Measurements from ENCODE around the gene GRM2. TPM values are rescaled to one million over a fixed set of nuclear protein-coding genes. Genes with fewer than 3 reads are reported as not detected.

The GRM2 gene
- total and polyA plus RNA-seq, 2 donors: 0.19 to 0.32 TPM

DNA sequence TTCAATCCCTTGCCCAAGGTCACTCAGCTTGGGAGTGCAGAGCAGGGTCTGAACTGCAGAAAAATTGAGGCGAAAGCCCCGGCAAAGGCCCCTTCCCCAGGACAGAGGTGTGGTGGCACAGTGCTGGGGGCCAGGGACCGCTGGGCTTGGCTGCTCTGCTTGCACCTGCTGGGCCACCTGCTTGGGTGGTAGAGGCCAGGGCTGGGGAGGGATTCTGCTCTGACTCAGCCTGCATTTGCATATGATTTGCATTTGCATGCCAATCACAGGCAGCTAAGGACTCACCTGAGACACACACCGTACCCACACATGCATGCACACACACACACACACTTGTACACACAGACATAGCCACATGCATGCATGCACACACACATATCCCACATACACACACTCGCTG, 9.9 kb downstream of the GRM2 start:
- no peaks in the 10 kb centered on the region for H3K36me3 ChIP-seq (ENCODE audit: insufficient read depth)
- H3K27ac ChIP-seq (ENCODE audit: low read depth): no peak overlapping the region
- H3K4me3 ChIP-seq (ENCODE audit: low read depth, low read length): no peak overlapping the region
- WGBS: 84% methylated on average over 5 of the region's 5 CpGs
- H3K4me1 ChIP-seq (ENCODE audit: insufficient read depth): no peaks in the 10 kb centered on the region
- no peak for DNase-seq (ENCODE audit: extremely low spot score)

DNA sequence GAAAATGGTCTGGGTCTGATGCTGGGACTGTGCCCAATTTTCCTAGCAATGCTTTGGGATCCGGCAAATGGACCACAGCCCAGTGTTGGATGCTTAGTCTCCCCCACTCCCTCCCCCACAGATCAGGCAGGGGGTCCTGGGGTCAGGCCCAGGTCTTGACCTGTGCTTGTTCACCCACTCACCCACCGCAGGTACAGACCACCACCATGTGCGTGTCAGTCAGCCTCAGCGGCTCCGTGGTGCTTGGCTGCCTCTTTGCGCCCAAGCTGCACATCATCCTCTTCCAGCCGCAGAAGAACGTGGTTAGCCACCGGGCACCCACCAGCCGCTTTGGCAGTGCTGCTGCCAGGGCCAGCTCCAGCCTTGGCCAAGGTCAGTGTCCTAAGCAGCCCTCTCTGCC, 10.6 kb downstream of the GRM2 start:
- H3K4me3 ChIP-seq (ENCODE audit: low read depth, low read length): no peak overlapping the region
- no peak for DNase-seq (ENCODE audit: extremely low spot score)
- 90% methylated on average over 10 of the region's 10 CpGs for WGBS
- no peaks in the 10 kb centered on the region for H3K4me1 ChIP-seq (ENCODE audit: insufficient read depth)
- no peaks in the 10 kb centered on the region for H3K36me3 ChIP-seq (ENCODE audit: insufficient read depth)
- H3K27ac ChIP-seq (ENCODE audit: low read depth): no peak overlapping the region

DNA sequence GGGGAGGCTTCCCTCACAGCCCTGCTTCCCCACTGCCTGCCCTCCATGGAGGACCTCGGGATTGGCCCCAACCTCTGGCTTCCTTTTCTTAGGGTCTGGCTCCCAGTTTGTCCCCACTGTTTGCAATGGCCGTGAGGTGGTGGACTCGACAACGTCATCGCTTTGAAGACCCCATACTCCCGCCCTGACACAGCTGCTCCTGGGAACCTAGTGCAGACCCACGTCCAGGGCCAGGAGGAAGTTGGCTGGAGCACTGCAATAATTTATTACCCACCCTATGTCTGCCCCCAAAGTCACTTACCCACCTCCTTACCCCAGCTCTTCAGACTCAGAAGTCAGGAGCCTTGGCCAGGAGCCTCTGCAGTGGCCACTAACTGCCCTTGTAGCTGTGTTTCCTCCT, 11.1 kb downstream of the GRM2 start:
- no peak for DNase-seq (ENCODE audit: extremely low spot score)
- no peaks in the 10 kb centered on the region for H3K36me3 ChIP-seq (ENCODE audit: insufficient read depth)
- WGBS: 76% methylated on average over 7 of the region's 7 CpGs
- H3K27ac ChIP-seq (ENCODE audit: low read depth): no peak overlapping the region
- H3K4me1 ChIP-seq (ENCODE audit: insufficient read depth): no peaks in the 10 kb centered on the region
- H3K4me3 ChIP-seq (ENCODE audit: low read depth, low read length): no peak overlapping the region

DNA sequence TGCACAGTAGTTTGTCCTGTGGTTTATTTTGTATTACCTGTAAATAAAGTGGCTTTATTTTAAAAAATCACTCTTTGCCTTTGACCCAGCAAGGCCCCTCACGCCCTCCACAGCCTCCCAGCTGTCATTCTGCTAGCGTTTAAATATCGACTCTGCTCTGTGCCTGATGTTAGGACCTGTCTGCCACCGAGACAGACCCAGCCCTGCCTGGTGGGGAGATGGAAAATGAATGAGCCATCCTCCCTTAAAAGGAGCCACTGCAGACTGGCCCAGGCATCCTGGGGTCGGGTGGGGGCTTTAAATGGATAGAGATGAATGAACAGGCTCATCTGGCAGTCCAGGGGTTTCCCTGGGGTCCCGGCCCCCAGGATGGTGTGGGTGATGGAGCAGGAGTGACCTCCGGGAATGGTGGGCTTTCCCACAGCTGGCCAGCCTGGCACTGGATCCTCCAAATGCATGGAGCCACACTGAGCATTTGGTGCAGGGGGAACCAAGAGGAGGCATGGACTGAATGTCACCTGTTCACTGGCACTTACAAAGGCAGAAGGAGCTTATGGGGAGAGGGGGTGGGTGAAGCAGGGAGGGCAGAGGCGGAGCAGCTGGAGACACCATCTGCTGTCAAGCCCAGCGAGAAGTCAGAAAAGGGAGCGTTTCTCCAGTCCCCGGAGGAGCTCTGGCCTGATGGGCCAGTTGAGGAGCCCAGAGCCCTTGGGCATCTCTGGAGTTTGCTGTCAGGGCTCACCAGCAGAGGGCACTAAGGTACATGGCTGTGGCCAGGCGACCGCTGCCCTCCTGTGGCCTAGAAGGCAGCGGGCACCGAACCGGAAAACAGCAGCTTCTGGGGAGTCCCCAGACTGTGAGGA, 11.9 kb downstream of the GRM2 start:
- no peak overlapping the region for H3K27ac ChIP-seq (ENCODE audit: low read depth)
- H3K4me3 ChIP-seq (ENCODE audit: low read depth, low read length): no peak overlapping the region
- 45% methylated on average over 16 of the region's 16 CpGs for WGBS
- DNase-seq (ENCODE audit: extremely low spot score): no peak
- H3K36me3 ChIP-seq (ENCODE audit: insufficient read depth): no peaks in the 10 kb centered on the region
- no peaks in the 10 kb centered on the region for H3K4me1 ChIP-seq (ENCODE audit: insufficient read depth)

DNA sequence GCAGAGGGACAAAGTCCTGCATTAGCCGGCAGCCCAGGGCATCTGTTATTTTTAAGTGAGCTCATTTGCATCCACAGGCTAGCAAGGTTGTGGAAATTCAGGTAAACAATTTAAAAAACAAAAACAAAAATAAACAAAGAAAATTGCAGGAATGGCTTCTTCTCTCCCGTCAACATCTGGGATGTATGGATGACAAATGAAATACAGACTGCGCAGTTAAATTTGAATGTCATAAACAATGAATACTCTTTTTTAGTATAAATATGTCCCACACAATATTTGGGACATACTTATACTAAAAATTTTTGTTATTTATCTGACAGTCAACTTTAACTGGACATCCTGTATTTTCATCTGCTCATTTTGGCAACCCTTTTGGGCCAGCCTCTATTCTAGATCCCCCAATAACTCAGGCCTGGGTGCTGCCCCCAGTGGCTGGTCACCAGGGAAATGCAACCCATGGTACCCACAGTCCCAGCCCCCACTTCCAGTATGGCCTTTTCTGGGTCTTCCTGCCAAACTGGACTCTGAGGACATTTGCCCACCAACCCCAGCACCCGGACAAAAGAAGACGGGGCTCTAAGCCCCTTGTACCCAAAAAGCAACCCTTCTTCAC, 12.7 kb downstream of the GRM2 start:
- 75% methylated on average over 5 of the region's 5 CpGs for WGBS
- H3K4me1 ChIP-seq (ENCODE audit: insufficient read depth): no peaks in the 10 kb centered on the region
- H3K27ac ChIP-seq (ENCODE audit: low read depth): no peak overlapping the region
- DNase-seq (ENCODE audit: extremely low spot score): no peak
- no peak overlapping the region for H3K4me3 ChIP-seq (ENCODE audit: low read depth, low read length)
- H3K36me3 ChIP-seq (ENCODE audit: insufficient read depth): no peaks in the 10 kb centered on the region

DNA sequence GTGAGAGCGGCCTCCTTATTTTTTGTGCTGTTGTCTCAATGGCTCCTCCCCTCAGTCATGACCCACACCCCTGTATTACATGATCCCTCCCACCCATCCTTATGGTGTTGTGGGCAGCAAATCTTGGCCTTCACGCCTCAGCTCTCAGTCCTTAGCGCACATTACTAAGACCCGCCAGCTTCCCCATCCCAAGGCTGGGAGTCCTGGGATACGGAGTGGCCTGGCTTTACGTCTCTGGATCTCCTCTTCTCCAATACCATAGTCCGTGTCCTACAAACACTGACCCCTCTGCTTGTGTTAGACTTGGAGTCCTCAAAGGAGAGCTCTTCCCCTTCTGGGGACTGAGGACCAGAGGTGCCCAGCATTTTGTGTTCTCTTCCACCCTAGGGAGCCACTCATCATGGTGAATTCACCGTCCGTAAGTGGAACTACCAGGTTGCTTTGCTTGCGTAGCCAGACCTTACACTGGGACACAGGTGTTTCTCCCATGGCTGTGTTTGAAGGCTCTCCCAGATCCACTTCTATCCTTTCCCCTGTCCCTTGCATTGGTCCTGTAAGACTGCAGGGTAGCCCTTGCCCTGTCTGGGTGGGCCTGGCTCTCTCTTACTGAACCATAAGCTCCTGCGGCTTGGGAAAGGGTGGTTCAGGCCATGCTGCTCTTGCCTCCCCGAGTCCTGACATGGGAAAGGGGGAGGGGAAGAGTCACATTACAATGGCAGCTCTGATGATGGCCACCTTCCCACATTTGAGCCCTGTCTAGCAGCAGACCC, 13.6 kb downstream of the GRM2 start:
- Histone ChIP-seq H3K4me1 (ENCODE audit: insufficient read depth) (no peaks in the 10 kb centered on the region), H3K4me3 (ENCODE audit: low read depth, low read length) (no peak overlapping the region), H3K27ac (ENCODE audit: low read depth) (no peak overlapping the region), H3K36me3 (ENCODE audit: insufficient read depth) (no peaks in the 10 kb centered on the region)
- 87% methylated on average over 12 of the region's 12 CpGs for WGBS
- no peak for DNase-seq (ENCODE audit: extremely low spot score)

DNA sequence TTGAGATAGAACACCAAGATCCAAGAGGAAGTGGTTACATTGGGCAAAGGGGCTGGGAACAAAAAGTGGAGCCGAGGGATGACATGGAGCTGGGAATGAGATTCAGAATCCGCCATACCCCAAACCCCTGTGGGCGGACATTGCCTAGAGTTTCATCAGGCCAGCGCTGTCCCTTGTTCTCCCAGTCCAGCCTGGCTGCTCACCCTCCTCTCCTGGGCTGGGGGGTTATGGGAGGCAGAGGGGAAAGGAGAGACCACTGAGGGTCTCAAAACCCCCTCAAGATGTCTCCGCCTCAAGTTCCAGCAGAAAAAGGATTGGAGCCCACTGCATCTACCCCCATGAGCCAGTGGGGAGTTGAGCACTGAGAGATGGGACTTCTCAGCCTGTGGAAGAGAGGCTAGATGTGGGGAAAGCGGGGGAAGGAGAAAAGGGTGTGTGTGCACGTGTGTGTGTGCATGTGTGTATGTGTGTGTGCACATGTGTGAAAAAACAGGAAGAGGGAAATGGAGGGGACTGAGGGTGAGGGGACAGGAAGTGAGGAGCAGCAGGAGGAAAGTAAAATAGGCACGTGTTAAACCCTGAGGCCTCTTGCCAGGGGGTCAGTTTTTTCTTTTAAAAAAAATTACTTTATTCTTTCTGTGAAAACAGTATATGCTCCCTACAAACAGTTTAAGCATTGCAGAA, 14.3 kb downstream of the GRM2 start:
- 73% methylated on average over 8 of the region's 8 CpGs for WGBS

DNA sequence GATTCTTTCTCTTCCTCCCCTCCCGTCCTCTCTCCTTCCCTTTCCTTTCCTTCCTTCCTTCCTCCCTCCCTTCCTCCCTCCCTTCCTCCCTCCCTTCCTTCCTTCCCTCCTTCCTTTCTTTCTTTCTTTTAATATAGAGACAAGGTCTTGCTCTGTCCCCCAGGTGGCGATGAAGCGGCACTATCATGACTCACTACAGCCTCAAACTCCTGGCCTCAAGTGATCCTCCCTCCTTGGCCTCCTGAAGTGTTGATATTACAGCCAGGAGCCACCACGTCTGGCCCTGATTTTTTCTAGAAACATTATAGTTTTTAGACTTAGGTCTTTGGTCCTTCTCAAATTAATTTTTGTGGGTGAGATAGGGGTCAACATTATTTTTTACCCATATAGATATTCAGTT, 15.5 kb downstream of the GRM2 start:
- DNase-seq (ENCODE audit: extremely low spot score): no peak
- Histone ChIP-seq H3K27ac (ENCODE audit: low read depth) (no peak overlapping the region), H3K4me3 (ENCODE audit: low read depth, low read length) (no peak overlapping the region), H3K4me1 (ENCODE audit: insufficient read depth) (no peaks in the 10 kb centered on the region), H3K36me3 (ENCODE audit: insufficient read depth) (no peaks in the 10 kb centered on the region)
- WGBS: 66% methylated on average over 4 of the region's 4 CpGs

More for the DNA sequence above, 14.3 kb downstream of the GRM2 start:
- Histone ChIP-seq H3K4me3 (ENCODE audit: low read depth, low read length) (no peak overlapping the region), H3K36me3 (ENCODE audit: insufficient read depth) (no peaks in the 10 kb centered on the region), H3K4me1 (ENCODE audit: insufficient read depth) (no peaks in the 10 kb centered on the region), H3K27ac (ENCODE audit: low read depth) (no peak overlapping the region)
- DNase-seq (ENCODE audit: extremely low spot score): no peak

DNA sequence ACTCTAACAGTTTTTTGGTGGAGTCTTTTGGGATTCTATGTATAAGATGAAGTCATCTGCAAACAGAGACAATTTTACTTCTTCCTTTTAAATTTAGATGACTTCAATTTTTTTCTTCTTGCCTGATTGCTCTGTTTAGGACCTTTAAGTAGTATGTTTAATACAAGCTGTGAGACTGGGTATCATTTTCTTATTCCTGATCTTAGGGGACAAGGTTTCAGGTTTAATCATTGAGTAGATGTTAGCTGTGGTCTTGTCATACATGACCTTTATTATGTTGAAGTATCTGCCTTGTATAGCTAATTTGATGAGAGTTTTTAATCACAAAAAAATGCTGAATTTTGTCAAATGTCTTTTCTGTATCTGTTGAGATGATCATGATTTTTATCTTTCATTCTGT, 20.6 kb downstream of the GRM2 start:
- DNase-seq (ENCODE audit: extremely low spot score): no peak
- Histone ChIP-seq H3K4me3 (ENCODE audit: low read depth, low read length) (no peak overlapping the region), H3K36me3 (ENCODE audit: insufficient read depth) (no peaks in the 10 kb centered on the region), H3K27ac (ENCODE audit: low read depth) (no peak overlapping the region), H3K4me1 (ENCODE audit: insufficient read depth) (no peaks in the 10 kb centered on the region)

DNA sequence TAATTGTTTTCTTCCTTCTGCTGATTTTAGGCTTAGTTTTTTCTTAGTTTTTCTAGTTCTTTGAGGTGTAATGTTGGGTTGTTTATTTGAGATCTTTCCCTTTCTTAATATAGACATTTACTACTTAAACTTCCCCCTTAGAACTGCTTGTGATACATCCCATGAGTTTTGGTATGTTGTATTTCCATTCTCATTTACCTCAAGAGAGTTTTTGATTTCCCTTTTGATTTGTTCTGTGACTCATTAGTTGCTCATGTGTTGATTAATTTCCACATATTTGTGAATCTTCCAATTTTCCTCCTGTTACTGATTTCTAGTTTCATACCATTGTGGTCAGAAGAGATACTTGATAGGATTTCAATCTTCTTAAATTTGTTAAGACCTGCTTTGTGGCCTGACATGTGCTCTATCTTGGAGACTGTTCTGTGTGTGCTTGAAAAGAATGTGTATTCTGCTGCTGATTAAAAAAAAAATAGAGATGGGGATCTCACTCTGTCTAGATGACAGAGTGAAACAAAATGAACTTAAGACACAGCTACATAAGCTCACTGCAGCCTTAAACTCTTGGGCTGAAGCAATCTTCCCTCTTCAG, 22.3 kb downstream of the GRM2 start:
- Histone ChIP-seq H3K4me3 (ENCODE audit: low read depth, low read length) (no peak overlapping the region), H3K36me3 (ENCODE audit: insufficient read depth) (no peaks in the 10 kb centered on the region), H3K27ac (ENCODE audit: low read depth) (no peak overlapping the region), H3K4me1 (ENCODE audit: insufficient read depth) (no peaks in the 10 kb centered on the region)
- no peak for DNase-seq (ENCODE audit: extremely low spot score)

DNA sequence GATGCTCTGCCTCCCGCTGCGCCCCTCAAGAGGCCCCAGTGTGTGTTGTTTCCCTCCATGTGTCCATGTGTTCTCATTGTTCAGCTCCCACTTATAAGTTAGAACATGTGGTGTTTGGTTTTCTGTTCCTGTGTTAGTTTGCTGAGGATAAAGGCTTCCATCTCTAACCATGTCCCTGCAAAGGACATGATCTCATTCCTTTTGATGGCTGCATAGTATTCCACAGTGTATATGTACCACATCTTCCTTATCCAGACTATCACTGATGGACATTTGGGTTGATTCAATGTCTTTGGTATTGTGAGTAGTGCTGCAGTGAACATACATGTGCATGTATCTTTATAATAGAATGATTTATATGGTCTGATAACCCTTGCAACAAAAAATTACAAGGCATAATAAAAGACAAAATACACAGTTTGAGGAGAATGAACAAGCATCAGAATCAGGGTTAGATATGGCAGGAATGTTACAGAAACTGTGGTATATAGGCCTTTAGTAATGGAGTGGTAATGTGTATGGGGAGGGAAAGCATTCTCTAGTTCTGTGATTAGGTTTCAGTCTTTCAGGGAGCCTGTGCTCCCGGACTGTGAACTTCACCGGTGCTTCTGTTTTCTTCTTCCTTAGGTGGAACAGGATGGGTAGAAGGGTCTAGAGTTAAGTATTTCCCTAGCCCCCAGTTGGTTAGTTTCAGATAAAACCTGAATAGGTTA, 27.1 kb downstream of the GRM2 start:
- Histone ChIP-seq H3K36me3 (ENCODE audit: insufficient read depth) (no peaks in the 10 kb centered on the region), H3K4me3 (ENCODE audit: low read depth, low read length) (no peak overlapping the region), H3K4me1 (ENCODE audit: insufficient read depth) (no peaks in the 10 kb centered on the region), H3K27ac (ENCODE audit: low read depth) (no peak overlapping the region)
- WGBS: 89% methylated on average over 4 of the region's 4 CpGs
- DNase-seq (ENCODE audit: extremely low spot score): no peak

DNA sequence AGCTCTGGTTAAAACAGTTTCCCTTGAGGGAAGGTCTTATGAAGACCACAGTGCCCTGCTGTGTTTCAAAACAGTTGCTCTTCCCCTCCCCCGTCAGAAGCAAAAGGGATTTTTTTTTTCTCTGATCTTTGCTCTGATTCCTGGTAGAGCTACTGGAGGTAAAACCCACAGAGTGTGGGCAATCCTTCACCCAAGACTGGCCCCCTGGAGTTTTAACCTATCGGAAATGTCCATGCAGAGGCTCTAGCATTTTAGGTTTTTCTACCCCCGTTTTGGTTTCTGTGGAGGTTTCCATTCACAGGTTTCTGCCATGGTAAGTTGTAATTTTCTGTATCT, 27.7 kb downstream of the GRM2 start:
- H3K36me3 ChIP-seq (ENCODE audit: insufficient read depth): no peaks in the 10 kb centered on the region
- no peak overlapping the region for H3K4me3 ChIP-seq (ENCODE audit: low read depth, low read length)
- no peaks in the 10 kb centered on the region for H3K4me1 ChIP-seq (ENCODE audit: insufficient read depth)
- no peak for DNase-seq (ENCODE audit: extremely low spot score)
- no peak overlapping the region for H3K27ac ChIP-seq (ENCODE audit: low read depth)
- WGBS: 31% methylated on average over 3 of the region's 3 CpGs

DNA sequence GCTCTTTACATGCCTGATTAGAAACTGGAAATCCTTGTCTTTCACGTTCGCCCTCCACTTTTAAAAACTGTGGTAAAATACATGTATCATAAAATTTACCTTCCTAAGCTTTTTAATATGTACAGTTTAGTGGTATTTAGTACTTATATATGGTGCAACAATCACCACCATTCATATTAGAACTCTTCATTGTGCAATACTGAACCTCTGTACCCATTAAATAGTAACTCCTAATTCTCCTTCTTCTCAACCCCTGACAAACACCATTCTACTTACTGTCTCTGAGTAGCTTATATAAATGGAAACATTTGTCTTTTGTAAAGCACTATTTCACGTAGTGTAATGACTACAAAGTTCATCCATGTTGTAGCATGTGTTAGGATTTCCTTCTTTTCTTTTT, 28.2 kb downstream of the GRM2 start:
- Histone ChIP-seq H3K4me1 (ENCODE audit: insufficient read depth) (no peaks in the 10 kb centered on the region), H3K36me3 (ENCODE audit: insufficient read depth) (no peaks in the 10 kb centered on the region), H3K27ac (ENCODE audit: low read depth) (no peak overlapping the region), H3K4me3 (ENCODE audit: low read depth, low read length) (no peak overlapping the region)
- 59% methylated on average over 3 of the region's 3 CpGs for WGBS
- DNase-seq (ENCODE audit: extremely low spot score): no peak
